Endometrial microvascular endothelial cells (primary cell): ENCODE measurements around the gene MED26. TPM values are rescaled to one million over a fixed set of nuclear protein-coding genes. Genes with fewer than 3 reads are reported as not detected.

Experiments
- in situ Hi-C: cut with HindIII; loops from 2 replicates; pipeline ENCODE4 v1.10.0; 2017; ENCODE audit warnings: low sequenced_read_pairs, low pct_unique_long_range_greater_than_20kb; ENCODE audit errors: inconsistent ontology term
- total RNA-seq: library from RNA; depleted of rRNA; stranded (reverse); fragments of >200 nt; gene quantifications from one replicate; pipeline ENCODE4 v1.2.3, GENCODE V29; 2015; ENCODE audit errors: inconsistent ontology term

Gene MED26
- total RNA-seq, 1 donor from 2014 or later = 8.5 TPM

- in situ Hi-C loops = no loop called here
Observed at GRCh38 chr19:16596399-16596798, 31.6 kb downstream of the MED26 start.

GRCh38 chr19:16595097-16595496 is 32.9 kb downstream of the MED26 start:
- in situ Hi-C loops = no loop called here

- in situ Hi-C loops = no loop called here
Observed at GRCh38 chr19:16594681-16595091, 33.3 kb downstream of the MED26 start.

GRCh38 chr19:16594131-16594586 is 33.8 kb downstream of the MED26 start:
- in situ Hi-C loops = no loop called here

- in situ Hi-C loops = no loop called here
Observed at GRCh38 chr19:16593181-16593580, 34.8 kb downstream of the MED26 start.

- in situ Hi-C loops = no loop called here
Observed at GRCh38 chr19:16591803-16592556, 36.0 kb downstream of the MED26 start.

- in situ Hi-C loops = no loop called here
Observed at GRCh38 chr19:16590876-16591802, 36.9 kb downstream of the MED26 start.

GRCh38 chr19:16589917-16590316 is 38.1 kb downstream of the MED26 start:
- in situ Hi-C loops = no loop called here

- in situ Hi-C loops = no loop called here
Observed at GRCh38 chr19:16588824-16589577, 39.0 kb downstream of the MED26 start.

- in situ Hi-C loops = no loop called here
Observed at GRCh38 chr19:16587833-16588823, 39.9 kb downstream of the MED26 start.

GRCh38 chr19:16586991-16587832 is 40.8 kb downstream of the MED26 start:
- in situ Hi-C loops = no loop called here

GRCh38 chr19:16586477-16586871 is 41.5 kb downstream of the MED26 start:
- in situ Hi-C loops = no loop called here

GRCh38 chr19:16585808-16586476 is 42.1 kb downstream of the MED26 start:
- in situ Hi-C loops = no loop called here

GRCh38 chr19:16585094-16585801 is 42.8 kb downstream of the MED26 start:
- in situ Hi-C loops = no loop called here

GRCh38 chr19:16584248-16585093 is 43.5 kb downstream of the MED26 start:
- in situ Hi-C loops = no loop called here
